ENCODE results near the gene ARMC5.
A peak's percentile ranks its signal among the peaks of the same experiment; 100 is the strongest.

ARMC5 gene

DNA sequence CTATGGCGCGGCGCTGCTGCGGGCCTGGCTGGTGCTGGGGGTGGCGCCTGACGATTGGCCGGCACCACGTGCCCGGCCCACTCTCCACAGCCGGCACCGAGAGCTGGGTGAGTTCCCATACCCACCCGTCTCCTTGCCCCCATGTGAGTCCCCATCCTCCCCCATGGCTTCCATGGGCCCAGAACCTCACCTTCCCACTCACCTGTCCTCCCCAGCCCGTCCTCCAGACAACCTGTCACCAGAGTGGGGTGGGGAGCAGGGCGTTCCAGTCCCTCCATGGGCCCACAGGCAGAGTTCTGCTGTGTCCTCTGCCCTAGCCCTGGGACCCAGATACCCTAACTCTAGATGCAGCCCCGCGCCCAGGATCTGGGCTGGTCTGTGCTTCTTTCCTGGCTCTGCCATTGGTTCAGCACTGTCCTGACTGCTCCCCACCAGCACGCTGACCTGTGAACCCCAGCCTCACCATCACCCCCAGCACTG is 5.5 kb downstream of the ARMC5 start:
- Histone ChIP-seq H3K4me1 (ENCODE audit: control insufficient read depth, insufficient read depth, low read length) (no peaks in the 10 kb centered on the region), H3K9ac (ENCODE audit: low read length) (no peak overlapping the region), H3K9me3 (ENCODE audit: control insufficient read depth, insufficient read depth, low read depth, low read length) (no peaks in the 10 kb centered on the region), H3K4me3 (ENCODE audit: low read depth, low read length) (no peak overlapping the region), H3K27ac (ENCODE audit: low read depth, low read length) (no peak overlapping the region), H3K27me3 (ENCODE audit: control insufficient read depth, insufficient read depth, low read length) (no peaks in the 10 kb centered on the region), H3K36me3 (ENCODE audit: control insufficient read depth, insufficient read depth, low read length) (peaks cover 31% of the 10 kb centered on the region)

DNA sequence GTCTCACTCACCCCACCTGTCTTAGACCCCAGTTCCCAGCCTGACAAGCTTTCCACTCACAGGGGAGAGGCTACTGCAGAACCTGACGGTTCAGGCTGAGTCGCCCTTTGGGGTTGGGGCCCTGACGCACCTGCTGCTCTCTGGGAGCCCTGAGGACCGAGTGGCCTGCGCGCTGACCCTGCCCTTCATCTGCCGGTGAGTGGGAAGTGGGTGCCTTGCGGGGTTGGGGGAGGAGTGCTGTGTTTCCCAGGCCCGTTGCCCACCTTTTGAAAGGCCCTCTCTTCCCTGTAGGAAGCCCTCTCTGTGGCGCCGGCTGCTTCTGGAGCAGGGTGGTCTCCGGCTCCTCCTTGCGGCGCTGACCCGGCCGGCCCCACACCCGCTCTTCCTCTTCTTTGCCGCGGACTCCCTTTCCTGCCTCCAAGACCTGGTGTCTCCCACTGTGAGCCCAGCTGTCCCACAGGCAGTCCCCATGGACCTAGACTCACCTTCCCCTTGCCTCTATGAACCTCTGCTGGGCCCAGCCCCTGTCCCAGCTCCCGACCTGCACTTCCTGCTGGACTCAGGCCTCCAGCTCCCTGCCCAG is 6.6 kb downstream of the ARMC5 start:
- Histone ChIP-seq H3K9ac (ENCODE audit: low read length) (no peak overlapping the region), H3K27me3 (ENCODE audit: control insufficient read depth, insufficient read depth, low read length) (no peaks in the 10 kb centered on the region), H3K4me3 (ENCODE audit: low read depth, low read length) (no peak overlapping the region), H3K9me3 (ENCODE audit: control insufficient read depth, insufficient read depth, low read depth, low read length) (no peaks in the 10 kb centered on the region), H3K27ac (ENCODE audit: low read depth, low read length) (no peak overlapping the region), H3K36me3 (ENCODE audit: control insufficient read depth, insufficient read depth, low read length) (peaks cover 31% of the 10 kb centered on the region), H3K4me1 (ENCODE audit: control insufficient read depth, insufficient read depth, low read length) (no peaks in the 10 kb centered on the region)

DNA sequence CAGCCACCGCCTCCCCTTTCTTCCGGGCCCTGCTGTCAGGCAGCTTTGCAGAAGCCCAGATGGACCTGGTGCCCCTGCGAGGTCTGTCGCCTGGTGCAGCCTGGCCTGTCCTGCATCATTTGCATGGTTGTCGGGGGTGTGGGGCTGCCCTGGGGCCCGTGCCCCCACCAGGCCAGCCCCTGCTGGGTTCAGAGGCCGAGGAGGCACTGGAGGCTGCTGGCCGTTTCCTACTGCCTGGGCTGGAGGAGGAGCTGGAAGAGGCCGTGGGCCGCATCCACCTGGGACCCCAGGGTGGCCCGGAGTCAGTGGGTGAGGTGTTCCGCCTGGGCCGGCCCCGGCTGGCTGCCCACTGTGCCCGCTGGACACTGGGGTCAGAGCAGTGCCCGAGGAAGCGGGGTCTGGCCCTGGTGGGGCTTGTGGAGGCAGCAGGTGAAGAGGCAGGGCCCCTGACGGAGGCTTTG is 7.1 kb downstream of the ARMC5 start:
- no peak overlapping the region for H3K9ac ChIP-seq (ENCODE audit: low read length)

DNA sequence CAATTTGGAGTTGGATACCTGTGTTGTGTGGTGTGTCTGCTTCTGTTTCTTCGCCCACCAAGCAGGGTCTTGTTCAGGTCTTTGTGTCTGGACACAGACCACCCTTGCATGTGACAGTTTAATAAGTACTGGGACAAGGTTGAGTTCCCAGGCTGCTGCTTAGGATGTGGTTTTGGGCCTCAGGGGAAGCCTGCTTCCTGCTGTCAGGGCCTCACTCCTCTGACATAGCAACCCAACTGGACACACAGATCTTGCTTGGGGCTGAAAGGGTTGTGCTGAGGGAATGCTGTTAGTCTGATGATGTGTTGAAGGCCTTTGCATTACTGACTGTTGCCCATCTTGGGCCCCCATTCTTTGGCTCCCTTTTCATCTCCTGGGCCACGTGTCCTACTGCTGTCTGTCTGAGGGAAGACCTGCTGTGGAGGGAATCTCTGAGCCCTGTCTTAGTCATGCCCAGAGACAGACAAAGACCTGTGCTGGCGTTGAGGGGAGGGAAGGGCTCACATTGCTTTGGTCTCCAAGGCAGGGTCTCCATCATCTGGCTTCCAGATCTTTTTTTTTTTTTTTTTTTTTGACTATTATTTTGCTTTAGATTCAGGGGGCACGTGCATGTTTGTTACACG is 8.0 kb downstream of the ARMC5 start:
- Histone ChIP-seq H3K27ac (ENCODE audit: low read depth, low read length) (no peak overlapping the region), H3K4me1 (ENCODE audit: control insufficient read depth, insufficient read depth, low read length) (peaks cover 8% of the 10 kb centered on the region), H3K9ac (ENCODE audit: low read length) (no peak overlapping the region)

More for the DNA sequence above, 7.1 kb downstream of the ARMC5 start:
- H3K27ac ChIP-seq (ENCODE audit: low read depth, low read length): no peak overlapping the region
- H3K4me1 ChIP-seq (ENCODE audit: control insufficient read depth, insufficient read depth, low read length): peaks cover 4% of the 10 kb centered on the region
- H3K4me3 ChIP-seq (ENCODE audit: low read depth, low read length): no peak overlapping the region
- peaks cover 3% of the 10 kb centered on the region; the same call in 1 of the 2 replicates for H3K27me3 ChIP-seq (ENCODE audit: control insufficient read depth, insufficient read depth, low read length)
- H3K36me3 ChIP-seq (ENCODE audit: control insufficient read depth, insufficient read depth, low read length): peaks cover 31% of the 10 kb centered on the region
- no peaks in the 10 kb centered on the region for H3K9me3 ChIP-seq (ENCODE audit: control insufficient read depth, insufficient read depth, low read depth, low read length)

DNA sequence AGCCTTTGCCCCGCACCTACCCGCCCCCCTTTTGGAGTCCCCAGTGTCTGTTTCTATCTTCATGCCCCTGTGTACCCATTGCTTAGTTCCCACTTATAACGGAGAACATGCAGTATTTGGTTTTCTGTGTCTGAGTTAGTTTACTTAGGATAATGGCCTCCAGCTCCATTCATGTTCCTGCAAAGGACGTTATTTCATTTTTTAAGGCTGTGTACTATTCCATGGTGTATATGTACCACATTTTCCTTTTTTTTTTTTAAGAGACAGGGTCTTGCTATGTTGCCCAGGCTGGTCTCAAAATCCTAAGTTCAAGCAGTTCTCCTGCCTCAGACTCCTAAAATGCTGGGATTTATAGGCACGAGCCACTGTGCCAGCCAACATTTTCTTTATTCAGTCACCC is 8.6 kb downstream of the ARMC5 start:
- Histone ChIP-seq H3K9me3 (ENCODE audit: control insufficient read depth, insufficient read depth, low read depth, low read length) (no peaks in the 10 kb centered on the region), H3K4me3 (ENCODE audit: low read depth, low read length) (no peak overlapping the region), H3K4me1 (ENCODE audit: control insufficient read depth, insufficient read depth, low read length) (peaks cover 8% of the 10 kb centered on the region), H3K9ac (ENCODE audit: low read length) (no peak overlapping the region), H3K36me3 (ENCODE audit: control insufficient read depth, insufficient read depth, low read length) (peaks cover 21% of the 10 kb centered on the region), H3K27ac (ENCODE audit: low read depth, low read length) (no peak overlapping the region), H3K27me3 (ENCODE audit: control insufficient read depth, insufficient read depth, low read length) (peaks cover 5% of the 10 kb centered on the region; the same call in 1 of the 2 replicates)

More for the DNA sequence above, 8.0 kb downstream of the ARMC5 start:
- Histone ChIP-seq H3K36me3 (ENCODE audit: control insufficient read depth, insufficient read depth, low read length) (peaks cover 26% of the 10 kb centered on the region), H3K9me3 (ENCODE audit: control insufficient read depth, insufficient read depth, low read depth, low read length) (no peaks in the 10 kb centered on the region), H3K27me3 (ENCODE audit: control insufficient read depth, insufficient read depth, low read length) (peaks cover 5% of the 10 kb centered on the region; the same call in 1 of the 2 replicates), H3K4me3 (ENCODE audit: low read depth, low read length) (no peak overlapping the region)

DNA sequence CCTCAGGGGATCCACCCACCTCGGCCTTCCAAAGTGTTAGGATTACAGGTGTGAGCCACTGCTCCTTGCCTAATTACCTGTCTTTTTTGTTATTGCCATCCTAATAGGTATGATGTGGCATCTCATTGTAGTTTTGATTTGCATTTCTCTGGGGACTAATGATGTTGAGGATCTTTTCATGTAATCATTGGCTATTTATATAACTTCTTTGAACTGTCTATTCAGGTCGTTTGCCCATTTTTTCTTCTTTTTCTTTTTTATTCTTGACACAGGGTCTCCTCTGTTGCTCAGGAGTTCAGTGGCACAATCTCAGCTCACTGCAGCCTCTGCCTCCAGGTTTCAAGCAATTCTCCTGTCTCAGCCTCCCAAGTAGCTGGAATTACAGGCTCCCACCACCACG is 11.3 kb downstream of the ARMC5 start:
- H3K27me3 ChIP-seq (ENCODE audit: control insufficient read depth, insufficient read depth, low read length): peaks cover 27% of the 10 kb centered on the region
- no peak overlapping the region for H3K4me3 ChIP-seq (ENCODE audit: low read depth, low read length)
- H3K9me3 ChIP-seq (ENCODE audit: control insufficient read depth, insufficient read depth, low read depth, low read length): no peaks in the 10 kb centered on the region
- H3K27ac ChIP-seq (ENCODE audit: low read depth, low read length): no peak overlapping the region
- H3K4me1 ChIP-seq (ENCODE audit: control insufficient read depth, insufficient read depth, low read length): peaks cover 8% of the 10 kb centered on the region
- peaks cover 14% of the 10 kb centered on the region for H3K36me3 ChIP-seq (ENCODE audit: control insufficient read depth, insufficient read depth, low read length)
- no peak overlapping the region for H3K9ac ChIP-seq (ENCODE audit: low read length)

DNA sequence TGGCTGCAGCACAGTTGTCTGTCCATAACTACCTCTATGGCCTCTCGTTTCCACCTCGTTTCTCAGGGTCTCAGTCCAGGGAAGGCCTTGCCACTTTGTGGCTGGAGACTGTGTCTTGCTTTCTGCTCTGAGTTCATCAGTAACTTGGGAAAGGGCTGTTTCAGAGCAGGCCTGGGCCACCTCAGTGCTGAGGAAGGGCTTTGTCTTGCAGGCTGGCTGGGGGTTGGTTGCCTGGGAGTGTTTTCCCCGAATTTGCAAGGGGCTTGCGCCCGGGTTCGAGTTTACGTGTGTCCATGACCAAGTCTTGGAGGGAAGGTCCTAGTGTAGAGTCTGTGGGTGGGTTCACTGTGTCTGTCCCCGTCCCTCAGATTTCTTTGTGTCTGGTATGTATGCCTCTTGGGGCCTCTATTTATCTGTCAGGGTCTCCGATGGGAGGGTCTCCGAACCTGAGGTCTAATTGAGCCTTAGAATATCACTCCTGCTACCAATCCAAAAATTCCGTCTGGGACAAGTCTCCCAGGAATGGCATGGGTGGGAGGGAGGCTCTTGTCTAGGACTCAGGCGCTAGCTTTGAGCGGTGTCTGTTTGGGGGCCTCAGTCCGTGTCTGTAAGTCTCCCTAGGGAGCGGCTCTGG is 12.1 kb downstream of the ARMC5 start:
- peaks cover 11% of the 10 kb centered on the region for H3K4me1 ChIP-seq (ENCODE audit: control insufficient read depth, insufficient read depth, low read length)
- no peak overlapping the region for H3K27ac ChIP-seq (ENCODE audit: low read depth, low read length)
- peak overlapping the region; percentile 76 for H3K9ac ChIP-seq (ENCODE audit: low read length)
- no peaks in the 10 kb centered on the region for H3K9me3 ChIP-seq (ENCODE audit: control insufficient read depth, insufficient read depth, low read depth, low read length)
- peak overlapping the region; percentile 92 for H3K4me3 ChIP-seq (ENCODE audit: low read depth, low read length)
- H3K36me3 ChIP-seq (ENCODE audit: control insufficient read depth, insufficient read depth, low read length): peaks cover 9% of the 10 kb centered on the region
- H3K27me3 ChIP-seq (ENCODE audit: control insufficient read depth, insufficient read depth, low read length): peaks cover 31% of the 10 kb centered on the region

DNA sequence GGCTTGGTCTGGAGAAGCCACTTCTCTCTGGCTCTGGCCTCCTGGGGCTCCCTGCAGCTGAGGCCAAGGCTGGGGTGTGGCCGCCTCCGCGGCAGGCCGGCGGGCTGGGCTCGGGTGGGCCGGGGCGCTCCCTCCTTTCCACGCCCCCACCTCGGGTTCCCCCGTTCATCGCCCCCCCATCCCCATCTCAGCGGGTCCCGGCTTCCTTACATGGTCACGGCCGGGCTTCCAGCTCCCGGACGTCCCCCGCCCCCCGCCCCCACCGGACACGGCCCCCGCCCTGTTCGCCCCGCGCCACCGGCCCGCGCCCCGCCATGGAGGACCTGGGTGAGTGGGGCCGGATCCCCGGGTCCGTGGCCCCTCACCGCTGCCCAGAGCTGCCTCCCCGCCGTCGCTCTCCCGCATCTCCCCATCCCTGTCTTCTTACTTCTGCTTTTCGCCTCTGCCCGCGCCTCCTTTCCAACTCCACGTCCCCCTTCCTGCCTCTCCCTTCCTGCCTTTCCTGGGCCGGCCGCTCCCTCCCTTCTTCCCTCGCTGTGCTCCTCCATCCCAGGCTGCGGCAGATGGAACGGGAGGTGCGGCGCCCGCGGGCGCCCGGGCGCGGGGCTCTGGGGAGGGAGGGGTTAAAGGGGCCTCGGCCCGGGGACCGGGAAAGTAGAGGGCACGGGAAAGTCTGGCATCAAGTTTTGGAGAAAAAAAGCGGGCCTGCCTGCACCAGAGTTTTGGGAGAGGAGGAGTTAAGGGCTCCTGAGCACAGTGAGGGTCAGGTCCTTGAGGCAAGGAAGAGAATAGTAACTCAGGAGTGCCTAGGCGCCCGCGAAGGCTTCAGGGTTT is 12.8 kb downstream of the ARMC5 start, which contains the start of gene TGFB1I1:
TSS of gene TGFB1I1 (plus strand) at position 278 of the 834 bp plus-strand sequence. CDS start at position 315, 37 bp downstream.
- Histone ChIP-seq H3K27me3 (ENCODE audit: control insufficient read depth, insufficient read depth, low read length) (peaks cover 31% of the 10 kb centered on the region), H3K36me3 (ENCODE audit: control insufficient read depth, insufficient read depth, low read length) (peaks cover 5% of the 10 kb centered on the region), H3K9ac (ENCODE audit: low read length) (peak within 1 kb of the TSS; percentile 87), H3K4me1 (ENCODE audit: control insufficient read depth, insufficient read depth, low read length) (peaks cover 11% of the 10 kb centered on the region), H3K27ac (ENCODE audit: low read depth, low read length) (0 out of 2 replicates have a peak within 1 kb of the TSS, but pooled peaks have one; percentile 46), H3K4me3 (ENCODE audit: low read depth, low read length) (peak within 1 kb of the TSS; percentile 92), H3K9me3 (ENCODE audit: control insufficient read depth, insufficient read depth, low read depth, low read length) (no peaks in the 10 kb centered on the region)

DNA sequence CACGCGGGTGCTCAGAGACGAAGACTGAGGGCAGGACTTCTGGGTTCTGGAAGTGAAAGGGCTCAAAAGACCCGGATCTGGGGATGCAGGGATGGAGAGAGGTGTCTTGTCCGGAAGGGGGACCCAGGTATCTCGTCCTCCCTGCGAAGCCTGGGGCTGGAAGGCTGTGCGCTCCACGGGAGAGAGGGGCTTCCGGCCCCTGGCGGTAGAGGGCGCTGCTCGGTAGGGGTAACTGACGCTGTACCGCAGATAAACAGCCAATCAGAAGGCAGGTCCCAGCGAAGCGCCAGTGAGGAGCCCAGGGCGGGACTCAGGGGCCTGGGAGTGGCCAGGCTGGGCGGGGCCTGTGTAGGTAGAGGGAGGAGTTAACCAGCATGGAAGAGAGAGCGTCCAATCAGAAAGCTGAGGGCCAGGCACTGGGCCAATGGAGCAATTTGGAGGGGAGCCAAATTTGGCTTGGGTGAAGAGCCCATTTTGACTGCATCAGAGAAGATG is 13.5 kb downstream of the ARMC5 start:
- peaks cover 3% of the 10 kb centered on the region; the same call in 1 of the 2 replicates for H3K36me3 ChIP-seq (ENCODE audit: control insufficient read depth, insufficient read depth, low read length)
- H3K9ac ChIP-seq (ENCODE audit: low read length): peak overlapping the region; percentile 87
- peak overlapping the region; percentile 92 for H3K4me3 ChIP-seq (ENCODE audit: low read depth, low read length)
- no peaks in the 10 kb centered on the region for H3K9me3 ChIP-seq (ENCODE audit: control insufficient read depth, insufficient read depth, low read depth, low read length)
- peaks cover 31% of the 10 kb centered on the region for H3K27me3 ChIP-seq (ENCODE audit: control insufficient read depth, insufficient read depth, low read length)
- no peak overlapping the region for H3K27ac ChIP-seq (ENCODE audit: low read depth, low read length)
- peaks cover 15% of the 10 kb centered on the region for H3K4me1 ChIP-seq (ENCODE audit: control insufficient read depth, insufficient read depth, low read length)

DNA sequence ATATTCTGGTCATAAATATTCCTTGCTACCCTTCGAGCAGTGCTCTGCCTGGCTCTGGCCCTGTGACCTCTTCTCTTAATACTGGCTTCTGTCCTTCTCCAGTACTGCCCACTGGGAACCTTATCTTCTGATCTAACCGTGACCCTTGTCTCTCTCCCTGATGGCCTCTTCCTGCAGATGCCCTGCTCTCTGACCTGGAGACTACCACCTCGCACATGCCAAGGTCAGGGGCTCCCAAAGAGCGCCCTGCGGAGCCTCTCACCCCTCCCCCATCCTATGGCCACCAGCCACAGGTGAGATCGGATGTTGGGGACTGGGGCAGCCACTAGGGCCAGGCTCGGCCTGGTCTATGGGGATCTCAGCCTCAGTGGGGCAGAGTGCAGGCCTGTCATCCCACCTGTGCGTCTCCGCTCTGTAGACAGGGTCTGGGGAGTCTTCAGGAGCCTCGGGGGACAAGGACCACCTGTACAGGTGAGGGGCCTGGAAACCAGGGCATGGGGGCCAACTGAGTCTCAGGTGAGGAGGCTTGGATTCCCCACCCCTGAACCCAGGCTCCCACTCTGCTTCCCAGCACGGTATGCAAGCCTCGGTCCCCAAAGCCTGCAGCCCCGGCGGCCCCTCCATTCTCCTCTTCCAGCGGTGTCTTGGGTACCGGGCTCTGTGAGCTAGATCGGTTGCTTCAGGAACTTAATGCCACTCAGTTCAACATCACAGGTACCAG is 14.1 kb downstream of the ARMC5 start:
- Histone ChIP-seq H3K4me1 (ENCODE audit: control insufficient read depth, insufficient read depth, low read length) (peaks cover 16% of the 10 kb centered on the region), H3K9me3 (ENCODE audit: control insufficient read depth, insufficient read depth, low read depth, low read length) (no peaks in the 10 kb centered on the region), H3K27me3 (ENCODE audit: control insufficient read depth, insufficient read depth, low read length) (peaks cover 31% of the 10 kb centered on the region), H3K4me3 (ENCODE audit: low read depth, low read length) (no peak overlapping the region), H3K36me3 (ENCODE audit: control insufficient read depth, insufficient read depth, low read length) (peaks cover 3% of the 10 kb centered on the region; the same call in 1 of the 2 replicates), H3K27ac (ENCODE audit: low read depth, low read length) (no peak overlapping the region), H3K9ac (ENCODE audit: low read length) (no peak overlapping the region)
